SJCRH30 (cell line): Measurements from ENCODE around the gene EXOG. TPM values are rescaled to one million over a fixed set of nuclear protein-coding genes. Genes with fewer than 3 reads are reported as not detected.
A peak's percentile ranks its signal among the peaks of the same experiment; 100 is the strongest.

Experiments
- DNase-seq, 2 experiments: peaks; one replicate each; pipeline ENCODE4 v3.0.0-alpha.2; 2015 to 2020
- H3K27ac ChIP-seq: fragments of 250-450 bp; sonication (Bioruptor Pico); 2 replicates; pipeline ENCODE4 v1.5.1; 2020; ENCODE audit warnings: mild to moderate bottlenecking, moderate library complexity
- H3K27me3 ChIP-seq: fragments of 250-450 bp; sonication (Bioruptor Pico); 2 replicates; pipeline ENCODE4 v1.5.1; 2020; ENCODE audit warnings: mild to moderate bottlenecking, moderate library complexity
- H3K36me3 ChIP-seq: fragments of 250-450 bp; sonication (Bioruptor Pico); 2 replicates; pipeline ENCODE4 v1.5.1; 2020; ENCODE audit warnings: mild to moderate bottlenecking, moderate library complexity
- H3K4me1 ChIP-seq: fragments of 250-450 bp; sonication (Bioruptor Pico); 2 replicates; pipeline ENCODE4 v1.5.1; 2020; ENCODE audit warnings: mild to moderate bottlenecking, moderate library complexity
- H3K4me3 ChIP-seq: fragments of 250-450 bp; sonication (Bioruptor Pico); 2 replicates; pipeline ENCODE4 v1.5.1; 2020; ENCODE audit warnings: mild to moderate bottlenecking, moderate library complexity
- H3K9me3 ChIP-seq: fragments of 250-450 bp; sonication (Bioruptor Pico); replicated peaks from 2 replicates; pipeline ENCODE4 v1.5.1; 2020; ENCODE audit warnings: mild to moderate bottlenecking, moderate library complexity
- total RNA-seq: library from RNA; depleted of rRNA; stranded (reverse); fragments of >200 nt; shearing (Covaris generic); gene quantifications from 2 replicates; pipeline ENCODE4 v1.2.3, GENCODE V29; 2014

The EXOG gene
- total RNA-seq, 1 experiment from 2014 or later: 7.7 TPM

DNA sequence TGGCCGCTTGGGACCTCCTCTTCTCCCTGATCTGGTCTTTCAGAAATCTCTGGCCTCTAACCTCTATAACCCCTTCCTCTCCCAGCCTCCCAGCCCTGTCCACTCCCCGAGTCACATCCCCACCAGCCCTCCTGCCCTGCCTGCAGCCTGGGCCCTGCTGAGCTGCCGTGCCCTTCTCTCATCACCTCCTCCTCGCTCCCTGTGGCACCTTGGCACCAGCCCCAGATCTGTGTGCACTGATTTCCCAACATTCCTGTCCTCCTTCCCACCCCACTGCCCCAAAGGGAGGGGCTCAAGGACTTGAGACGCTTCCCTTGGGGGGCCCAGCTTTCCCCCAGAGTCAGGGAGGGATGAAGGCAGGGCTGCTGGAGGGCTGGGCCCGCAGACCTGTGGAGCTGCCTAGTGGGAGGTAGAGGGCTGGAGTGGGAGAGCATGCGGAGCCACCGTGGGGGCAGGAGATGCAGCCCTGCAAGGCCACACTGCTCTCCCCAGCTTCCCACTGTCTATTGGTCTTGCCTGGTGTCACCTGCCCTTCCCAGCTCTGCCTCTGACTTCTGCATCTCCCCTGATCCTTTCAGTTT, 42.7 kb downstream of the EXOG start:
- DNase-seq: no peak
- no peak overlapping the region for H3K27ac ChIP-seq
- H3K36me3 ChIP-seq: no peaks in the 10 kb centered on the region
- no peaks in the 10 kb centered on the region for H3K9me3 ChIP-seq
- no peak overlapping the region for H3K4me3 ChIP-seq
- H3K27me3 ChIP-seq: no peaks in the 10 kb centered on the region
- H3K4me1 ChIP-seq: peaks cover 43% of the 10 kb centered on the region

- Histone ChIP-seq H3K4me1 (peaks cover 60% of the 10 kb centered on the region), H3K27ac (peak overlapping the region; percentile 95)
Measured at GRCh38 chr3:38541806-38542205, 45.7 kb downstream of the EXOG start.

GRCh38 chr3:38542401-38543298, 46.5 kb downstream of the EXOG start:
- peak; percentile 75 to 76 for DNase-seq
- H3K4me1 ChIP-seq: peaks cover 64% of the 10 kb centered on the region
- H3K9me3 ChIP-seq: no peaks in the 10 kb centered on the region
- no peak overlapping the region for H3K4me3 ChIP-seq
- H3K27ac ChIP-seq: peak overlapping the region; percentile 95
- no peaks in the 10 kb centered on the region for H3K27me3 ChIP-seq
- H3K36me3 ChIP-seq: no peaks in the 10 kb centered on the region

More at GRCh38 chr3:38541806-38542205, 45.7 kb downstream of the EXOG start:
- Histone ChIP-seq H3K9me3 (no peaks in the 10 kb centered on the region), H3K4me3 (no peak overlapping the region), H3K36me3 (no peaks in the 10 kb centered on the region), H3K27me3 (no peaks in the 10 kb centered on the region)
- DNase-seq: peak; percentile 90 to 92

DNA sequence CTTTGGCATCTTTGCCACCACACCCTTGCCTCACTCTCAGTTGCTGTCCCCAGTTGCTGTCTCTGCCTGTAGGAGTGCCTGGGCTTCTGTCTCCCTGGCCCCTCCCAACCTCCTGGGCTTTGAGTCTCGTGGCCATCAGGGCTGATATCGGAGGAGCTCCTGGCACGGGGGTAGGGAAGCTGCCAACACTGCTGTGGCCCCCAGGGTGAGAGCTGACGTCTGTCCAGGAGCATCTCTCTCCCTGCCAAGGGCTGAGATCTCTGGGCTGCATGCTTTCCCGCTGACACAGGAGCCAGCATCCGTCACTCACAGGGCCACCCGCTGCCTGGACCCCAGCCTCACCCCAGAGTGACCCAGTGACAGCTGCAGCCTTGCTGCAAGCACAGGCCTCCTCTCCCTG, 47.4 kb downstream of the EXOG start:
- peak overlapping the region; percentile 95 for H3K27ac ChIP-seq
- H3K27me3 ChIP-seq: no peaks in the 10 kb centered on the region
- no peaks in the 10 kb centered on the region for H3K36me3 ChIP-seq
- no peaks in the 10 kb centered on the region for H3K9me3 ChIP-seq
- no peak overlapping the region for H3K4me3 ChIP-seq
- peak; percentile 73 to 79 for DNase-seq
- H3K4me1 ChIP-seq: peaks cover 71% of the 10 kb centered on the region

DNA sequence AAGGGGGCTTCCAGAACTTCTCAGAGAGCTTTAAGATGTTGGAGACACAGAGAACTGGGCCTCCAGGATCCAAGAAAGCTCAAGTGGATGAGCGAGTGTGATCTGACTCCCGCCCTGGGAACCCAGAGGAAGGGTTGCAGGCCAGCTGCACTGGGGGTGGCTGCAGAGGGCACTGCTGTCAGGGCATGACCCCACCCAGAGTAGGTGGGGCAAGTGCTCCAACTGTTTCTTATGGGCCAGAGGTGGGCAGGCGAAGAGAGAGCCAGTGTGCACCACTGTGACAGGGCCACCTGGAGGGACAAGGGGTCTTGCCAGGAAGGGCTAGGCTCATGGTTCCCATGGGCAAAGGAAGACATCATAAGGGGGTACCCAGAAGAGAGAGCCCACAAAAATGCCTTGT, 48.8 kb downstream of the EXOG start:
- no peaks in the 10 kb centered on the region for H3K36me3 ChIP-seq
- H3K9me3 ChIP-seq: no peaks in the 10 kb centered on the region
- peak overlapping the region; percentile 95 for H3K27ac ChIP-seq
- no peaks in the 10 kb centered on the region for H3K27me3 ChIP-seq
- H3K4me3 ChIP-seq: no peak overlapping the region
- peaks cover 74% of the 10 kb centered on the region for H3K4me1 ChIP-seq
- DNase-seq: peak; percentile 13 to 26

GRCh38 chr3:38545550-38545949, 49.4 kb downstream of the EXOG start:
- H3K27ac ChIP-seq: peak overlapping the region; percentile 95
- no peaks in the 10 kb centered on the region for H3K9me3 ChIP-seq
- peaks cover 69% of the 10 kb centered on the region for H3K4me1 ChIP-seq
- no peaks in the 10 kb centered on the region for H3K27me3 ChIP-seq
- H3K4me3 ChIP-seq: no peak overlapping the region
- H3K36me3 ChIP-seq: peaks cover 2% of the 10 kb centered on the region; the same call in 1 of the 2 replicates
- DNase-seq: no peak

DNA sequence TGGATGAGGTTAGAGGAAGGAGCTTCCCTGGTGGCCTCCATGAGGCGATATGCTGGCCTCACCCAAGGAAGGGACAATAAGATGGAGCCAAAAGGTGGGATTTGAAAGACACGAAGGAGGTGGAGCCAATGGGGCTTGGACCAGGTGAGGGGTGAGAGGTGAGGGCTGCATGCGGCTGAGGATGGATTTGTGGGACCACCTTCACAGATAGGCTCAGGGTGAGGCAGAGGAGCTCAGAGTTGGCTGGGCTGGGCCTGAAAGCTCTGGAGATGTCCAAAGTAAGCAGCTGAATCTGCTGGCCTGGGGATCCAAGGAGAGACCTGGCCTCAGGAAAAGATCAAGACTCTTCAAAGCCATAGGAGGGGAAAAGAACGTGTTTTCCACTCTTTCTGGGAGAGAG, 49.8 kb downstream of the EXOG start:
- Histone ChIP-seq H3K27ac (no peak overlapping the region; the same call in 1 of the 2 replicates), H3K4me1 (peaks cover 65% of the 10 kb centered on the region), H3K4me3 (no peak overlapping the region), H3K36me3 (peaks cover 3% of the 10 kb centered on the region; the same call in 1 of the 2 replicates), H3K27me3 (no peaks in the 10 kb centered on the region), H3K9me3 (no peaks in the 10 kb centered on the region)
- no peak for DNase-seq

DNA sequence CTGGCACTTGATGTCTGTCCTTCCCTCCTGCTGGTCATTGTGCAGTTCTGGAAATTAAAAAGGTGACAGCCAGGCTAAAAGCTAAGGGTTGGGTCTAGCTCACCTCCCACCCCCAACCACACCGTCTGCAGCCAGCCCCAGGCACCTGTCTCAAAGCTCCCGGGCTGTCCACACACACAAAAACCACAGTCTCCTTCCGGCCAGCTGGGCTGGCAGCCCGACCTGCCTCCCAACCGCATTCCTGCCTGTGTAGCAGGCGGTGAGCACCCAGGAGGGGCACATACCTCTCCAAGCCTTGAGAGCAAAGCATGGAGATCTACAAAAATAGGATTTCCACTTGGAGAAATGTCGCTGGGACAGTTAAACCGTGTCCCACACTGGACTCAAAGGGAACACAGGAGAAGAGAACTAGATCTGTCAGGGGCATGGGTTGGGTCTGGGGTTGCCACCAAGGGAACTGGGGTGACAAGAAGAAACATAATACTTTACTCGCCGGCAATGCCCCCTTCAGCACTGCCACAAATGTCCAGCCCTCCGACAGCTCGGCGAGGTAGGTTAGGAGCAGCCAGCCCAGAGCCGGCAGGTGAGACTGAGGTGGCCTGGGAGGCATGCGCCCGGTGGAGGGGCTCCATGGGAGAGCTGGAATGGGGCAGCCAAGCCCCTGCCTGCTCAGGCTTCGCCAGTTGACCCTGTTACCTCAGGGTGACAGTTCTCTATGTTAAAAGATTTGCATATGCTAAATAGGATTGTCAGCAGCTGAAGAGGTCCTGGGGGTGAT, 52.2 kb downstream of the EXOG start:
- Histone ChIP-seq H3K4me3 (peak overlapping the region; percentile 5), H3K9me3 (no peaks in the 10 kb centered on the region), H3K36me3 (peaks cover 3% of the 10 kb centered on the region; the same call in 1 of the 2 replicates), H3K27ac (peak overlapping the region; percentile 86), H3K4me1 (peaks cover 44% of the 10 kb centered on the region), H3K27me3 (no peaks in the 10 kb centered on the region)
- peak; percentile 81 to 84 for DNase-seq

DNA sequence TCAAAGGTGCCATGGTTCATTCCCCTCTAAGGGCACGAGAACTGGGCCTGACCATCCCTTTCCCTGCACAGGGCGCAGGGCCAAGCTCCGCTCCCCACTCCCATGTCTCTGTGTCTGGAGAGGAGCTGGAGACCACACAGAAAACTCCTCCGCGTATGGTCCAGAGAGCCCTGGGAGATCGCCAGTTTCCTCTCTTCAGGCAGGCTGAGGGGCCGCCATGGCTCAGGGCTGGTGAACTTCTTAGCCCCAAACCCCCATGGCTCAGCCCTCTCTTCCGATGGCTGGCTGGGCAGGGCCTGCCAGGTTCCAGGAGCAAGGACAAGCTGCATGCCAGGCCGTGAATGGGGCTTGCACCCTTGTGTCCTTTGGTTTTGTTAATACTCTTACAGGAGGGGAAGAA, 52.9 kb downstream of the EXOG start:
- H3K4me3 ChIP-seq: no peak overlapping the region
- no peaks in the 10 kb centered on the region for H3K27me3 ChIP-seq
- peak in 1 of 2 experiments; percentile 23 for DNase-seq
- H3K36me3 ChIP-seq: peaks cover 3% of the 10 kb centered on the region; the same call in 1 of the 2 replicates
- no peaks in the 10 kb centered on the region for H3K9me3 ChIP-seq
- H3K4me1 ChIP-seq: peaks cover 36% of the 10 kb centered on the region
- H3K27ac ChIP-seq: peak overlapping the region; percentile 86

GRCh38 chr3:38549486-38549885, 53.3 kb downstream of the EXOG start:
- DNase-seq: no peak
- no peak overlapping the region for H3K4me3 ChIP-seq
- H3K4me1 ChIP-seq: peaks cover 32% of the 10 kb centered on the region
- H3K9me3 ChIP-seq: no peaks in the 10 kb centered on the region
- peak overlapping the region; percentile 86 for H3K27ac ChIP-seq
- H3K27me3 ChIP-seq: no peaks in the 10 kb centered on the region
- H3K36me3 ChIP-seq: peaks cover 3% of the 10 kb centered on the region; the same call in 1 of the 2 replicates

- no peaks in the 10 kb centered on the region for H3K9me3 ChIP-seq
- no peak overlapping the region for H3K27ac ChIP-seq
- no peaks in the 10 kb centered on the region for H3K27me3 ChIP-seq
- no peak for DNase-seq
- H3K4me1 ChIP-seq: peaks cover 25% of the 10 kb centered on the region
- peaks cover 3% of the 10 kb centered on the region; the same call in 1 of the 2 replicates for H3K36me3 ChIP-seq
- H3K4me3 ChIP-seq: no peak overlapping the region
Measured at GRCh38 chr3:38549957-38550840, 54.1 kb downstream of the EXOG start.

GRCh38 chr3:38551026-38551832, 55.1 kb downstream of the EXOG start:
- Histone ChIP-seq H3K9me3 (no peaks in the 10 kb centered on the region), H3K36me3 (peaks cover 3% of the 10 kb centered on the region; the same call in 1 of the 2 replicates), H3K4me1 (peaks cover 21% of the 10 kb centered on the region), H3K27me3 (no peaks in the 10 kb centered on the region), H3K27ac (no peak overlapping the region), H3K4me3 (no peak overlapping the region)
- no peak for DNase-seq

- DNase-seq: no peak
- Histone ChIP-seq H3K36me3 (peaks cover 3% of the 10 kb centered on the region; the same call in 1 of the 2 replicates), H3K4me3 (no peak overlapping the region), H3K27ac (no peak overlapping the region), H3K9me3 (no peaks in the 10 kb centered on the region), H3K27me3 (no peaks in the 10 kb centered on the region), H3K4me1 (peaks cover 20% of the 10 kb centered on the region)
Measured at GRCh38 chr3:38552364-38552763, 56.2 kb downstream of the EXOG start.
